PC-9 (cell line): ENCODE data around the gene FTMT. TPM values are rescaled to one million over a fixed set of nuclear protein-coding genes. Genes with fewer than 3 reads are reported as not detected.

ENCODE experiments used
- BruUV-seq: library from RNA; stranded (reverse); fragments of 400-500 nt; replicated peaks from 2 replicates; lab custom pipeline; 2021; lab: Mats Ljungman, UMichigan
- CTCF ChIA-PET: fragments of 300-600 bp; sonication (Branson Sonifier 250); formaldehyde crosslinking; loops from one replicate; lab custom pipeline; 2022; ENCODE audit warnings: antibody characterized with exemption; lab: Charles Lee
- POLR2A ChIA-PET: fragments of 300-600 bp; sonication (Branson Sonifier 250); formaldehyde crosslinking; loops from one replicate; lab custom pipeline; 2022; ENCODE audit warnings: antibody characterized with exemption; ENCODE audit not compliant: unreplicated experiment; lab: Charles Lee
- DNase-seq, 2 experiments: peaks; one replicate each; pipeline versions ENCODE4 v3.0.0 to v3.0.0-alpha.2; 2015 to 2022; ENCODE audit warnings: mixed read lengths in 1 of 2
- H2AFZ ChIP-seq: fragments of 200-600 bp; sonication (generic); 2 replicates; pipeline ENCODE4 v1.8.1; 2017; ENCODE audit warnings: antibody characterized with exemption
- H3F3A ChIP-seq: fragments of 200-600 bp; sonication (generic); 2 replicates; pipeline ENCODE4 v1.8.1; 2017; ENCODE audit warnings: antibody characterized with exemption, mild to moderate bottlenecking, low read depth; ENCODE audit not compliant: insufficient read depth
- H3K27ac ChIP-seq: fragments of 200-600 bp; sonication (generic); 2 replicates; pipeline ENCODE4 v1.6.1; 2016; ENCODE audit warnings: mixed run types
- H3K27me3 ChIP-seq: fragments of 200-600 bp; sonication (generic); 2 replicates; pipeline ENCODE4 v1.6.1; 2016; ENCODE audit warnings: low read depth, mixed run types; ENCODE audit not compliant: insufficient read depth
- H3K36me3 ChIP-seq: fragments of 200-600 bp; sonication (generic); 2 replicates; pipeline ENCODE4 v1.6.1; 2016; ENCODE audit warnings: low read depth, mixed run types
- H3K4me1 ChIP-seq: fragments of 200-600 bp; sonication (generic); replicated peaks from 2 replicates; pipeline ENCODE4 v1.6.1; 2016; ENCODE audit warnings: mixed run types; ENCODE audit not compliant: insufficient read depth
- H3K4me2 ChIP-seq: fragments of 200-600 bp; sonication (generic); 2 replicates; pipeline ENCODE4 v1.6.1; 2017; ENCODE audit warnings: mixed run types
- H3K4me3 ChIP-seq: fragments of 200-600 bp; sonication (generic); 2 replicates; pipeline ENCODE4 v1.6.1; 2016; ENCODE audit warnings: mixed run types
- H3K79me2 ChIP-seq: fragments of 200-600 bp; sonication (generic); 2 replicates; pipeline ENCODE4 v1.6.1; 2017; ENCODE audit warnings: low read depth, mixed run types
- H3K9me2 ChIP-seq: fragments of 200-600 bp; sonication (generic); 2 replicates; pipeline ENCODE4 v1.8.1; 2017; ENCODE audit warnings: mild to moderate bottlenecking; ENCODE audit not compliant: insufficient read depth
- H3K9me3 ChIP-seq: fragments of 200-600 bp; sonication (generic); 2 replicates; pipeline ENCODE4 v1.8.1; 2016; ENCODE audit warnings: low read depth; ENCODE audit not compliant: insufficient read depth
- H4K20me1 ChIP-seq: fragments of 200-600 bp; sonication (generic); 2 replicates; pipeline ENCODE4 v1.8.1; 2017; ENCODE audit not compliant: insufficient read depth
- CTCF ChIP-seq: fragments of 200-600 bp; sonication (generic); conservative IDR thresholded peaks from 2 replicates; pipeline ENCODE4 v1.6.1; 2017; ENCODE audit warnings: mixed run types, antibody characterized with exemption, mild to moderate bottlenecking, moderate library complexity
- EZH2 ChIP-seq: fragments of 200-600 bp; sonication (generic); IDR thresholded peaks from 2 replicates; pipeline ENCODE4 v1.8.0; 2017; ENCODE audit warnings: antibody characterized with exemption, low read depth
- intact Hi-C: fragments of 100-400 bp; cut with micrococcal nuclease; formaldehyde crosslinking; loops from one replicate; pipeline ENCODE4 v1.10.0; 2022; ENCODE audit not compliant: unreplicated experiment
- total RNA-seq: library from RNA; stranded (reverse); gene quantifications from 2 replicates; pipeline ENCODE4 v1.2.3, GENCODE V29; 2021

The FTMT gene
- total RNA-seq, 1 experiment from 2014 or later: not detected

DNA sequence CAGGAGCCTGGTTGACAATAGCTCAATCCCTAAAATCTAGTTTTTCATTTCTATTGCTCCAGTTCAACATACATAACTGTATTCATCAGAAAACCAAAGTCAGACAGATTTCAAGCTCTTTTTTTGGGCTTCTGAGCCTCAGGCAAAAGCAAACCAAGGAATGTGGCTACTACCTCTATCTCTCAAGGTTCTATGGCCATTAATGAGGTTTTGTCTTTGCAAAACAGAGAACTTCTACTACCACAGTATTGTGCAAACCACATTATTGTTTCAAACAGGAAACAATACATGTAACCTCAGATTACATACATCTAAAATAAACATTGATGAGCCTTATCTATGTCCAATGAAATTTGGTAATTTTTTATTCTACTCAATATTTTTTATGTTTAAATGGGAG lies 35.5 kb upstream of the FTMT start:
- BruUV-seq: no TSS peak

DNA sequence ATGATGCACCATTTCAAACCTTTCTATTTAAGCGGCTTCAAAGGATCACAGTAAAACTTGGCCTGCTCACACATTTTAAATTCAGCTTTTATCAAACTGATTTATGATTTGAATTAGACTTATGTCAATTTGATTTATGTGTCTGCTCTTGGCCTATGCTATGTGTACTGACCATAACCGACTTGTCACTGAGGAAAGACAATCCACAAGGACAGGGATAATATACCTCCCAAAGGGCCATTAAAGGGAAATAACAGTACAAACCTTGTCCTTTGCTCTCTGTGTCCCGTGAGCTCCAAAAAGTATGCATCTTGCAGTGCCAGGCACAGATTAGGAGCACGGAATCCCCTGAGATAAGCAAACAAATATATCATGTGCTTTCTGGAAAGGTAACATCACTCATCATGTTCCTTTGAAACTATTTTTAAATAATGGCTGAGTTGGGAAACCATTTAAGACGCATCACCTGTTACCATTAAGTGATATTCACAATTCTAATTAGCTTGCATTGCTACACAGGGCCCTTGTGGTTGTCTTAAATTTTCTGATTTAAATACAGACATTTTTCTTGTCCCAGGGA lies 31.9 kb upstream of the FTMT start:
- Histone ChIP-seq H3K9me3 (no peaks in the 10 kb centered on the region), H3K4me3 (no peak overlapping the region), H3K79me2 (no peaks in the 10 kb centered on the region), H3F3A (no peaks in the 10 kb centered on the region), H4K20me1 (no peaks in the 10 kb centered on the region; the same call in 1 of the 2 replicates), H2AFZ (no peak overlapping the region), H3K27me3 (no peaks in the 10 kb centered on the region), H3K4me1 (no peaks in the 10 kb centered on the region), H3K36me3 (no peaks in the 10 kb centered on the region), H3K9me2 (no peaks in the 10 kb centered on the region), H3K4me2 (no peak overlapping the region), H3K27ac (no peak overlapping the region)
- no peak for DNase-seq
- ChIA-PET CTCF (no interaction called here), POLR2A (no interaction called here)
- BruUV-seq: no TSS peak
- intact Hi-C loops: no loop called here
- no peak for TF ChIP-seq CTCF
- no peak for TF ChIP-seq EZH2

More for the DNA sequence above, 35.5 kb upstream of the FTMT start:
- no peak overlapping the region for H3K27ac ChIP-seq
- POLR2A ChIA-PET: no interaction called here
- no peaks in the 10 kb centered on the region for H3K9me2 ChIP-seq
- no peak overlapping the region for H3K4me2 ChIP-seq
- CTCF ChIA-PET: no interaction called here
- no peaks in the 10 kb centered on the region for H3K36me3 ChIP-seq
- no peaks in the 10 kb centered on the region for H3K9me3 ChIP-seq
- no peak overlapping the region for H2AFZ ChIP-seq
- no peaks in the 10 kb centered on the region for H3K4me1 ChIP-seq
- no peaks in the 10 kb centered on the region; the same call in 1 of the 2 replicates for H4K20me1 ChIP-seq
- H3K27me3 ChIP-seq: no peaks in the 10 kb centered on the region
- TF ChIP-seq EZH2 (no peak), CTCF (no peak)
- no peaks in the 10 kb centered on the region for H3K79me2 ChIP-seq
- no peak overlapping the region for H3K4me3 ChIP-seq
- no peaks in the 10 kb centered on the region for H3F3A ChIP-seq
- intact Hi-C loops: no loop called here
- no peak for DNase-seq

DNA sequence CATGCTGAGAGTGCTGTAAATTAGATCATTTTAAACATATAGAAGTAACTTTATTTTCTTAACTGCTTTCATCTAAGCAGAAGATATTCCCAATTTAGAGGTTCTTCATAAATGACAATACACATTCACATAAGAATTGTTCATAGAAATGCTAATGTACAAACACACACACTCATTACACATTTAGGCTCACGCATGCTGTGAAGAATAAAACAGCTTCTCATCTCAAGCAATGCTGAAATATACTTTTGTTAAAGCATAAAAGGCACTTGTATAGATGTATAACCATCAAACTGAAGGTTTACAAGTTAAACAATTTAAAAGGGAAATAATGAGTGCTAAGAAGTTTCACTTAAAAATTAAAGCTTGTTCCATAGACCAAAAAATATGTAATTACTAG lies 18.1 kb upstream of the FTMT start:
- H4K20me1 ChIP-seq: no peaks in the 10 kb centered on the region
- no peaks in the 10 kb centered on the region for H3K79me2 ChIP-seq
- ChIA-PET CTCF (no interaction called here), POLR2A (no interaction called here)
- no peaks in the 10 kb centered on the region for H3F3A ChIP-seq
- H3K4me3 ChIP-seq: no peak overlapping the region
- no peak overlapping the region for H2AFZ ChIP-seq
- H3K4me2 ChIP-seq: no peak overlapping the region
- intact Hi-C loops: no loop called here
- H3K9me2 ChIP-seq: 0 out of 2 replicates have a peak, but pooled peaks cover 2% of the 10 kb centered on the region
- no peaks in the 10 kb centered on the region for H3K27me3 ChIP-seq
- H3K36me3 ChIP-seq: no peaks in the 10 kb centered on the region
- H3K4me1 ChIP-seq: no peaks in the 10 kb centered on the region
- no TSS peak for BruUV-seq
- TF ChIP-seq CTCF (no peak), EZH2 (no peak)
- no peak overlapping the region for H3K27ac ChIP-seq
- no peaks in the 10 kb centered on the region for H3K9me3 ChIP-seq
- no peak for DNase-seq
